Measurements from ENCODE around the gene RALGAPA2. TPM values are rescaled to one million over a fixed set of nuclear protein-coding genes. Genes with fewer than 3 reads are reported as not detected.
A peak's percentile ranks its signal among the peaks of the same experiment; 100 is the strongest.
"Not testable (repeated sequence)": the region's sequence is repeated elsewhere in the genome, so short reads cannot be mapped to it uniquely, and the experiment has no call there.

RALGAPA2 gene
- total RNA-seq, 2 experiments from 2014 or later: 14.3 to 17.2 TPM

DNA sequence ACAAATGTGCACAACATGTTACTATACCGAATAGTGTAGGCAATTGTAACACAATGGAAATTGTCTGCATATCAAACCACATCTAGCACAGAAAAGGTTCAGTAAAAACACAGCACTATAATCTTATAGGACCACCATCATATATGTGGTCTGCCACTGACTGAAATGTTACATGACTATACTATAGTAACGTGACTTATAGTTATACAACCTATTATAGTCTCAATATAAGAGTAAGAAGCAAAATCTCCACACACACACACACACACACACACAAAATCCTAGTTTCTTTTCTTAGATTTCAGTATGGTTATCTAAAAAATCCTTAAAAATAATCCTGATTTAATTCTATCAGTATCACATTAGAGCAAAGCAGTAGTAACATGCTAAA lies 164.6 kb downstream of the RALGAPA2 start:
- ATAC-seq (no peak), DNase-seq (no peak)
- intact Hi-C loops (cut with micrococcal nuclease): no loop called here
- no peak overlapping the region for H3K4me3 Mint-ChIP-seq
- TF ChIP-seq, protein P1, sequence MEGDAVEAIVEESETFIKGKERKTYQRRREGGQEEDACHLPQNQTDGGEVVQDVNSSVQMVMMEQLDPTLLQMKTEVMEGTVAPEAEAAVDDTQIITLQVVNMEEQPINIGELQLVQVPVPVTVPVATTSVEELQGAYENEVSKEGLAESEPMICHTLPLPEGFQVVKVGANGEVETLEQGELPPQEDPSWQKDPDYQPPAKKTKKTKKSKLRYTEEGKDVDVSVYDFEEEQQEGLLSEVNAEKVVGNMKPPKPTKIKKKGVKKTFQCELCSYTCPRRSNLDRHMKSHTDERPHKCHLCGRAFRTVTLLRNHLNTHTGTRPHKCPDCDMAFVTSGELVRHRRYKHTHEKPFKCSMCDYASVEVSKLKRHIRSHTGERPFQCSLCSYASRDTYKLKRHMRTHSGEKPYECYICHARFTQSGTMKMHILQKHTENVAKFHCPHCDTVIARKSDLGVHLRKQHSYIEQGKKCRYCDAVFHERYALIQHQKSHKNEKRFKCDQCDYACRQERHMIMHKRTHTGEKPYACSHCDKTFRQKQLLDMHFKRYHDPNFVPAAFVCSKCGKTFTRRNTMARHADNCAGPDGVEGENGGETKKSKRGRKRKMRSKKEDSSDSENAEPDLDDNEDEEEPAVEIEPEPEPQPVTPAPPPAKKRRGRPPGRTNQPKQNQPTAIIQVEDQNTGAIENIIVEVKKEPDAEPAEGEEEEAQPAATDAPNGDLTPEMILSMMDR (IDR thresholded peaks at IDR 0.05): no peak
- POLR2A ChIA-PET: interaction anchor here (1.0 kb wide), 1 partner anchor 17 kb away, joined by 3 read pairs; no protein-coding TSS in a partner anchor
- no peak overlapping the region for H3K27ac Mint-ChIP-seq
- peaks cover 30% of the 10 kb centered on the region for H3K4me1 Mint-ChIP-seq (ENCODE audit: low read depth)
- no peaks in the 10 kb centered on the region for H3K9me3 Mint-ChIP-seq
- CTCF ChIA-PET: no interaction called here
- H3K27me3 Mint-ChIP-seq: no peaks in the 10 kb centered on the region
- H3K36me3 Mint-ChIP-seq (ENCODE audit: low read depth): peaks cover 23% of the 10 kb centered on the region

DNA sequence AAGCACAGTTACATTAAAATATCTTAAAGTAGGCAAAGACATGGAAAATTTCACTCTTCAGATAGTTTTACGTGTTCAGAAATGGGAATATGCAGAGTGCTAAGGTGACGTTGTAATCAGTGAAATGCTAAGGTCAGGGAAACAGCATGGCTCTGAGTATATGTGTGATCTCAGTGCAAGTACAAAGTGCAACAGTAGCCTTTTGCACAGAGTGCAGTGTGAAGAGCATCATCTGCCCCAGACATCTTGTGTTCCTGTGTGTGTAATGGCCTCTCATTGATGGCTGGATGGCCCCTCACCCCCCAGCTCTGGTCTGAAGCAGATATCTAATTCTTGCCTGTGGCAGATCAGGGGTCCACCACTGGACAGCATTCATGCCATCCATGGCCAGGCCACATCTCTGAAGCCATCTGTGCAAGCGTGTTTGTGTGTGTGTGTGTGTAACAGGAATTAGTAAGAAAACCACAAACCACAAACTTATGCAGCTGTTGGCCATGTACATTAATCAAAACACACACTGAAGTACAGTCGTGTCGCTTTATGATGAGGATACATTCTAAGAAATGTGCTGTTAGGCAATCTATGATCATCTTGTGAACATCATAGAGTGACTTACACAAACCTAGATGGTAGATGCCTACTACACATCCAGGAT lies 165.1 kb downstream of the RALGAPA2 start:
- peaks cover 27% of the 10 kb centered on the region for H3K36me3 Mint-ChIP-seq (ENCODE audit: low read depth)
- DNase-seq (peak; percentile 12), ATAC-seq (peak; percentile 65)
- intact Hi-C loops (cut with micrococcal nuclease): no loop called here
- no peaks in the 10 kb centered on the region for H3K9me3 Mint-ChIP-seq
- no peak overlapping the region for H3K27ac Mint-ChIP-seq
- peaks cover 30% of the 10 kb centered on the region for H3K4me1 Mint-ChIP-seq (ENCODE audit: low read depth)
- CTCF ChIA-PET: no interaction called here
- no peak overlapping the region for H3K4me3 Mint-ChIP-seq
- no peaks in the 10 kb centered on the region for H3K27me3 Mint-ChIP-seq
- TF ChIP-seq, protein P1 (IDR thresholded peaks at IDR 0.05): no peak
- POLR2A ChIA-PET: interaction anchor here (1.0 kb wide), 1 partner anchor 17 kb away, joined by 3 read pairs; no protein-coding TSS in a partner anchor

DNA sequence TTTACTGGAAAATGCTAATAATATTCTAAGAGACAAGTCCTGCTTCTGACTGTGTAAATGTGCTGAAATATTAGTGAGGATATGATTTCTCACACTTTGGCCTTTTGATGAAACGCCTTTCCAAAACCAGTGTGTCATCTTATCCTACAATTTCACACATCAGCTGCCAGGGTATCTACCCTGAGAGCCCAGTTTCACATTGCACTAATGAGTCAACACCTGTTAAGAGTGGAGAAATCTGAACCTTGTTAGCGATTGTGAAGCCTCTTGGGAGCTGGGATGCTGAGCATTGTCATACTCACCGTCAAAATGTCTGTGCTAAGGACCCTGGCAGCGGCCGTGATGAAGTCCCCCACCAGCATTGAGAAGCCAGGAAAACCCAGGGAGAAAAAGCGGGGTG lies 166.0 kb downstream of the RALGAPA2 start:
- TF ChIP-seq, protein P1 (IDR thresholded peaks at IDR 0.05): no peak
- Mint-ChIP-seq H3K4me3 (no peak overlapping the region), H3K4me1 (ENCODE audit: low read depth) (peaks cover 30% of the 10 kb centered on the region), H3K9me3 (no peaks in the 10 kb centered on the region), H3K27ac (no peak overlapping the region), H3K27me3 (no peaks in the 10 kb centered on the region), H3K36me3 (ENCODE audit: low read depth) (peaks cover 29% of the 10 kb centered on the region)
- intact Hi-C loops (cut with micrococcal nuclease): no loop called here
- ChIA-PET CTCF (no interaction called here), POLR2A (no interaction called here)
- ATAC-seq (peak; percentile 57), DNase-seq (no peak)

DNA sequence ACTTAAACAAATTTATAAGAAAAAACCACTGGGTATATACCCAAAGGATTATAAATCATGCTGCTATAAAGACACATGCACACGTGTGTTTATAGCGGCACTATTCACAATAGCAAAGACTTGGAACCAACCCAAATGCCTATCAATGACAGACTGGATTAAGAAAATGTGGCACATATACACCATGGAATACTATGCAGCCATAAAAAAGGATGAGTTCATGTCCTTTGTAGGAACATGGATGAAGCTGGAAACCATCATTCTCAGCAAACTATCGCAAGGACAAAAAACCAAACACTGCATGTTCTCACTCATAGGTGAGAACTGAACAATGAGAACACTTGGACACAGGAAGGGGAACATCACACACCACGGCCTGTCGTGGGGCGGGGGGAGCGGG lies 169.1 kb downstream of the RALGAPA2 start:
- POLR2A ChIA-PET; DNase-seq; H3K4me3 Mint-ChIP-seq; H3K27me3 Mint-ChIP-seq; ATAC-seq; CTCF ChIA-PET; H3K27ac Mint-ChIP-seq; H3K9me3 Mint-ChIP-seq; intact Hi-C loops (cut with micrococcal nuclease): not testable (repeated sequence)
- Mint-ChIP-seq H3K36me3 (ENCODE audit: low read depth) (peaks cover 31% of the 10 kb centered on the region), H3K4me1 (ENCODE audit: low read depth) (peaks cover 17% of the 10 kb centered on the region)

DNA sequence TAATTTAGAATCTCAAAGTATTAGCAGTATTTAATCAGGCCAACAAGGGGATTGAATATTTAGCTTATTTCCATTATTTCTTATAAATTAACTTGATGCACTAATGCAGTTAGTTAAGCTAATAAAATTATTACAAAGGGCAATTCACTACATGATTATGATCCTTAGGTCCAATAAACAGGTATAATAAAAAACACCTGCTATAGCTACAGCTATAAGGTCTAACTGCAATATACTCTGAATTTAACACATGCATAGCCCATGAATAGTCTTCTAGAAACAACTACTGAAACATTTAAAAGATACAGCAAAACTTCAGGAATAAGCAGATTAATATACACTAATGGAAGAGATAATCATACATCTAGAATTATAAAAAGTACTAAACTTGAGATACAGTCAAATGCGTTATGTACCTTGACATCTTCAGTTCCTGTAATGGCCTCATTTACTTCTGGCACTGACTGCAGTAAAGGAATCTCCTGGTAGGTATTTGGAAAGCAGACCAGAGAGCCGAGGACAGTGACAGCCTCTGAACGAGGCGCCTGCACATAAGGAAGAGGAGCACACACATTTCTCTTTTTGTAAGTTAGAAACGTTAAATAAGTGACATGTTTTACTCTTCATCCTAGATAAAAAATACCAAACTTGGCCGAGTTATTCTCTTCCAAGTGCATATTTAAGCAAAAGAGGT lies 176.1 kb downstream of the RALGAPA2 start:
- no peaks in the 10 kb centered on the region for H3K9me3 Mint-ChIP-seq
- no peak overlapping the region for H3K27ac Mint-ChIP-seq
- H3K27me3 Mint-ChIP-seq: no peaks in the 10 kb centered on the region
- ChIA-PET POLR2A (no interaction called here), CTCF (interaction anchor here (0.7 to 1.1 kb wide), 2 partner anchors 14 to 16 kb away, joined by 3 to 4 read pairs; no protein-coding TSS in a partner anchor)
- H3K4me3 Mint-ChIP-seq: no peak overlapping the region
- TF ChIP-seq, protein P1 (IDR thresholded peaks at IDR 0.05): no peak
- intact Hi-C loops (cut with micrococcal nuclease): no loop called here
- H3K4me1 Mint-ChIP-seq (ENCODE audit: low read depth): no peaks in the 10 kb centered on the region
- peaks cover 6% of the 10 kb centered on the region for H3K36me3 Mint-ChIP-seq (ENCODE audit: low read depth)
- ATAC-seq: no peak
- DNase-seq: no peak
